HTERT RPE-1 (cell line): Measurements from ENCODE around the gene VAV3.
"Not testable (repeated sequence)": the region's sequence is repeated elsewhere in the genome, so short reads cannot be mapped to it uniquely, and the experiment has no call there.

Experiments
- in situ Hi-C: fragments of 300-500 bp; cut with MboI; formaldehyde crosslinking; loops from 4 replicates; pipeline ENCODE4 v1.14.3; 2020; ENCODE audit warnings: low sequenced_read_pairs

Gene VAV3

GRCh38 chr1:107895403-107896191, 69.4 kb downstream of the VAV3 start:
- in situ Hi-C loops, result no loop called here

- in situ Hi-C loops, result no loop called here
Measured at GRCh38 chr1:107894605-107895004, 70.4 kb downstream of the VAV3 start.

GRCh38 chr1:107893350-107893749, 71.6 kb downstream of the VAV3 start:
- in situ Hi-C loops, result not testable (repeated sequence)

GRCh38 chr1:107889524-107889923, 75.5 kb downstream of the VAV3 start:
- in situ Hi-C loops, result no loop called here

GRCh38 chr1:107883562-107883961, 81.4 kb downstream of the VAV3 start:
- in situ Hi-C loops, result no loop called here

- in situ Hi-C loops, result no loop called here
Measured at GRCh38 chr1:107879927-107880326, 85.1 kb downstream of the VAV3 start.

GRCh38 chr1:107879346-107879745, 85.6 kb downstream of the VAV3 start:
- in situ Hi-C loops, result no loop called here

- in situ Hi-C loops, result no loop called here
Measured at GRCh38 chr1:107877745-107878144, 87.2 kb downstream of the VAV3 start.

GRCh38 chr1:107877092-107877491, 87.9 kb downstream of the VAV3 start:
- in situ Hi-C loops, result no loop called here

GRCh38 chr1:107875689-107876088, 89.3 kb downstream of the VAV3 start:
- in situ Hi-C loops, result no loop called here

- in situ Hi-C loops, result no loop called here
Measured at GRCh38 chr1:107874221-107874620, 90.8 kb downstream of the VAV3 start.

GRCh38 chr1:107871687-107872395, 93.1 kb downstream of the VAV3 start:
- in situ Hi-C loops, result no loop called here

GRCh38 chr1:107871259-107871658, 93.7 kb downstream of the VAV3 start:
- in situ Hi-C loops, result no loop called here

GRCh38 chr1:107870696-107871095, 94.3 kb downstream of the VAV3 start:
- in situ Hi-C loops, result no loop called here

- in situ Hi-C loops, result no loop called here
Measured at GRCh38 chr1:107867897-107868296, 97.1 kb downstream of the VAV3 start.

- in situ Hi-C loops, result no loop called here
Measured at GRCh38 chr1:107867422-107867821, 97.6 kb downstream of the VAV3 start.

- in situ Hi-C loops, result no loop called here
Measured at GRCh38 chr1:107866870-107867269, 98.1 kb downstream of the VAV3 start.

- in situ Hi-C loops, result no loop called here
Measured at GRCh38 chr1:107865627-107866026, 99.4 kb downstream of the VAV3 start.

GRCh38 chr1:107863342-107863741, 101.6 kb downstream of the VAV3 start:
- in situ Hi-C loops, result no loop called here

GRCh38 chr1:107862064-107862463, 102.9 kb downstream of the VAV3 start:
- in situ Hi-C loops, result no loop called here

GRCh38 chr1:107858323-107858722, 106.7 kb downstream of the VAV3 start:
- in situ Hi-C loops, result no loop called here

GRCh38 chr1:107851418-107851817, 113.6 kb downstream of the VAV3 start:
- in situ Hi-C loops, result no loop called here
